ENCODE results near the gene MYO10. TPM values are rescaled to one million over a fixed set of nuclear protein-coding genes. Genes with fewer than 3 reads are reported as not detected.

The MYO10 gene
- total RNA-seq, 1 experiment from 2014 or later: 71.9 TPM

DNA sequence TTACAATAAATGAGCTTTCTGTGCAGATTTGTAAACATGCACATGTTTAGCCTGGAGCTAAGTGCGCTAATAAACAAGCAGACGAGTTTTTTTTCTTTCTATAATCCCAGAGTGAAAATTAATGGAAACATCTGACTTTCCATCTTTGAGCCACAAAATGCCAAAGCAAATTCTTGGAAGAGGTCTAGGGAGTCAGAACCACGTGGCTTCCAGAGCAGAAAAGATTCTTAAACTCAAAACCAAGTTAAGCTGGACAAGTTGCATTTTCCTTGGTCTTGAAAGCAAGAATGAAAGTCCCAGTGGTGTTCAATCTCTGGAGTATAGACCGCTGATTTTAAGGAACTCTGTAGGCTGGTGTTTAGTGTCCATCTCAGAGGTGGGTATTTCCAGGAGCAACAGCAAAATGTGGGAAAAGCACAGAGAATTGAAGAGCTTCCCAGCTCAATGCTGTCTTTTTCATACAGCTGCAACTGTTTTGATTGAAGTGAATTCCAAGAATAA, 71.4 kb downstream of the MYO10 start:
- H3K9me3 ChIP-seq (ENCODE audit: control insufficient read depth, insufficient read depth, low read depth, low read length): no peaks in the 10 kb centered on the region
- peaks cover 69% of the 10 kb centered on the region for H3K4me1 ChIP-seq (ENCODE audit: control insufficient read depth, insufficient read depth, low read length)
- H3K36me3 ChIP-seq (ENCODE audit: control insufficient read depth, insufficient read depth, low read length): no peaks in the 10 kb centered on the region
- intact Hi-C loops (cut with micrococcal nuclease; ENCODE audit: unreplicated experiment): no loop called here
- BruUV-seq (replicated peaks): no TSS peak
- no peak for TF ChIP-seq POLR2AphosphoS5 (IDR thresholded peaks at IDR 0.05; ENCODE audit: low read depth, low read length)
- no peak for TF ChIP-seq TCF7L2 (IDR thresholded peaks at IDR 0.05; ENCODE audit: low read depth, low read length)
- no peak for TF ChIP-seq CTCF (IDR thresholded peaks at IDR 0.05)
- TF ChIP-seq SIN3A (IDR thresholded peaks at IDR 0.05; ENCODE audit: borderline replicate concordance, insufficient read depth, low read depth, low read length): no peak
- TF ChIP-seq, protein P1, sequence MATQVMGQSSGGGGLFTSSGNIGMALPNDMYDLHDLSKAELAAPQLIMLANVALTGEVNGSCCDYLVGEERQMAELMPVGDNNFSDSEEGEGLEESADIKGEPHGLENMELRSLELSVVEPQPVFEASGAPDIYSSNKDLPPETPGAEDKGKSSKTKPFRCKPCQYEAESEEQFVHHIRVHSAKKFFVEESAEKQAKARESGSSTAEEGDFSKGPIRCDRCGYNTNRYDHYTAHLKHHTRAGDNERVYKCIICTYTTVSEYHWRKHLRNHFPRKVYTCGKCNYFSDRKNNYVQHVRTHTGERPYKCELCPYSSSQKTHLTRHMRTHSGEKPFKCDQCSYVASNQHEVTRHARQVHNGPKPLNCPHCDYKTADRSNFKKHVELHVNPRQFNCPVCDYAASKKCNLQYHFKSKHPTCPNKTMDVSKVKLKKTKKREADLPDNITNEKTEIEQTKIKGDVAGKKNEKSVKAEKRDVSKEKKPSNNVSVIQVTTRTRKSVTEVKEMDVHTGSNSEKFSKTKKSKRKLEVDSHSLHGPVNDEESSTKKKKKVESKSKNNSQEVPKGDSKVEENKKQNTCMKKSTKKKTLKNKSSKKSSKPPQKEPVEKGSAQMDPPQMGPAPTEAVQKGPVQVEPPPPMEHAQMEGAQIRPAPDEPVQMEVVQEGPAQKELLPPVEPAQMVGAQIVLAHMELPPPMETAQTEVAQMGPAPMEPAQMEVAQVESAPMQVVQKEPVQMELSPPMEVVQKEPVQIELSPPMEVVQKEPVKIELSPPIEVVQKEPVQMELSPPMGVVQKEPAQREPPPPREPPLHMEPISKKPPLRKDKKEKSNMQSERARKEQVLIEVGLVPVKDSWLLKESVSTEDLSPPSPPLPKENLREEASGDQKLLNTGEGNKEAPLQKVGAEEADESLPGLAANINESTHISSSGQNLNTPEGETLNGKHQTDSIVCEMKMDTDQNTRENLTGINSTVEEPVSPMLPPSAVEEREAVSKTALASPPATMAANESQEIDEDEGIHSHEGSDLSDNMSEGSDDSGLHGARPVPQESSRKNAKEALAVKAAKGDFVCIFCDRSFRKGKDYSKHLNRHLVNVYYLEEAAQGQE (IDR thresholded peaks at IDR 0.05; ENCODE audit: insufficient read depth in 1 of 2, low read depth in 2 of 2, low read length in 1 of 2): no peak
- H3K27ac ChIP-seq (ENCODE audit: low read length): peak overlapping the region; percentile 91
- ATAC-seq: no peak
- H3K4me3 ChIP-seq (ENCODE audit: low read depth in 2 of 2, low read length in 2 of 2): no peak overlapping the region
- no peaks in the 10 kb centered on the region for H3K27me3 ChIP-seq (ENCODE audit: control insufficient read depth, insufficient read depth, low read length)
- in situ Hi-C loops (cut with HindIII; ENCODE audit: low pct_unique_long_range_greater_than_20kb, low sequenced_read_pairs): no loop called here
- POLR2A ChIA-PET: interaction anchor here (0.5 kb wide), 1 partner anchor 77 kb away, joined by 12 read pairs; no protein-coding TSS in a partner anchor
- no peak for DNase-seq (ENCODE audit: low read depth, low spot score)
- CTCF ChIA-PET: no interaction called here

DNA sequence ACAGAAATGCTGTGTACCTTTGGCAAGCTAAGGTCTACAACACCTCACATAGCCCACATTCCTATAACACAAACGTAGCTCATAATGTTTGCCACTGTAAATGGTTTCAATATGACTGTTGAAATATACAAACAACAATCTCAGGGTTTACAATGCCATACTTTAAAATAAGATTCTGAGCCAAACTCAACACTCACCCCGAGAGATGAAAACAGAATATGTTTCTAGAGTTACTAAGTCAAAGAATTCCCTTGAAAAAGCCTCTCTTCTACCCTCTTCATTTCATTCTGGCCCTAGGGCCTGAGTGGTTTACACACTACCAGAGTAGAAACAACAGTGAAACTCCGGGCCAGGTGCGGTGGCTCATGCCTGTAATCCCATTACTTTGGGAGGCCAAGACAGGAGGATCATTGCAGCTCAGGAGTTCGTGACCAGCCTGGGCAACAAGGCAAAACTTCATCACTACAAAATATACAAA, 72.6 kb downstream of the MYO10 start:
- peak overlapping the region; percentile 91 for H3K27ac ChIP-seq (ENCODE audit: low read length)
- no peak overlapping the region for H3K4me3 ChIP-seq (ENCODE audit: low read depth in 2 of 2, low read length in 2 of 2)
- in situ Hi-C loops (cut with HindIII; ENCODE audit: low pct_unique_long_range_greater_than_20kb, low sequenced_read_pairs) (no loop called here), intact Hi-C loops (cut with micrococcal nuclease; ENCODE audit: unreplicated experiment) (no loop called here)
- no peak for DNase-seq (ENCODE audit: low read depth, low spot score)
- no peaks in the 10 kb centered on the region for H3K9me3 ChIP-seq (ENCODE audit: control insufficient read depth, insufficient read depth, low read depth, low read length)
- ChIA-PET CTCF (interaction anchor here (0.5 kb wide), 1 partner anchor 52 kb away, joined by 7 read pairs; no protein-coding TSS in a partner anchor), POLR2A (interaction anchor here (0.6 kb wide), 1 partner anchor 598 kb away, joined by 3 read pairs; no protein-coding TSS in a partner anchor)
- ATAC-seq: peak; percentile 50
- BruUV-seq (replicated peaks): no TSS peak
- H3K36me3 ChIP-seq (ENCODE audit: control insufficient read depth, insufficient read depth, low read length): no peaks in the 10 kb centered on the region
- H3K27me3 ChIP-seq (ENCODE audit: control insufficient read depth, insufficient read depth, low read length): no peaks in the 10 kb centered on the region
- peaks cover 64% of the 10 kb centered on the region for H3K4me1 ChIP-seq (ENCODE audit: control insufficient read depth, insufficient read depth, low read length)
- TF ChIP-seq TCF7L2 (IDR thresholded peaks at IDR 0.05; ENCODE audit: low read depth, low read length) (no peak), POLR2AphosphoS5 (IDR thresholded peaks at IDR 0.05; ENCODE audit: low read depth, low read length) (no peak), CTCF (IDR thresholded peaks at IDR 0.05) (no peak), SIN3A (IDR thresholded peaks at IDR 0.05; ENCODE audit: borderline replicate concordance, insufficient read depth, low read depth, low read length) (no peak)
- TF ChIP-seq, protein P1 (IDR thresholded peaks at IDR 0.05; ENCODE audit: insufficient read depth in 1 of 2, low read depth in 2 of 2, low read length in 1 of 2): no peak

Measured in Panc1 (cell line).